Measurements from ENCODE around the gene LPA.

The LPA gene

DNA sequence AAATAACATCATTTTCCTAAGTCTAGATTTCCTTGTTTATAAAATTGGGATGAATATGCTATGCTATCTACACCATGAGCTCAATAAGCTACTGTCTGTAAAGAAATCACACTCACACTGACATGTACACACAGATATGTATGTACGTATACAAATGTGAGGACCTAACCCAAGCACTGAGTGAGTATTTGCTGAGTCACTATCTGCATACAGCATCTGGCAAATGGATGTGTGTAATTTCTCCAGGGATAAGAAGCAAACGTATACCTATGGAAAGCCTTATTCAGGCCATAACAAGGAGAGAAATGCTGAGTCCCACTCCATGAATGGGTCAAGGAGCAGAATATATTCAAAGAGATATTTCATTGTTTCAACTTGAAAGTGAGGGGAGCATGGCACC, 153.9 kb downstream of the LPA start:
- DNase-seq: no peak

DNA sequence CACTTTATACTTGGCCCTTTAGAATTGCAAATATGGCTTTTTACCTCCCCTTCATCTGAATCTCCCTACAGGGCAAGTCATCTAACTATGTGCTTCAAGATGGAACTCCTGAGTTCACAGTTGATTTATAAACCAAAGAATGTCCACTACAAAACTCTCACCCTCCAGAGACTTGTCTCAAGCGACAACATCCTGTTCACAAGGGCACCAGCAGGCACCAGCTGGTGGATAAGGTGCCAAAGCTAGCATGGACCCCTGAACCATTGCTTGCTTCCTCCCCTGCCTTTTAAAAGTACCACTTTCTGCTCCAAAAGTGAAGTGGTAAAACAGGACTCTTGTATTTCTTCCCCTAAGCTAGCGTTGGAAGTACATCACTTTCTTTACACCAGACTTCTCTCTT, 154.5 kb downstream of the LPA start:
- no peak for DNase-seq

DNA sequence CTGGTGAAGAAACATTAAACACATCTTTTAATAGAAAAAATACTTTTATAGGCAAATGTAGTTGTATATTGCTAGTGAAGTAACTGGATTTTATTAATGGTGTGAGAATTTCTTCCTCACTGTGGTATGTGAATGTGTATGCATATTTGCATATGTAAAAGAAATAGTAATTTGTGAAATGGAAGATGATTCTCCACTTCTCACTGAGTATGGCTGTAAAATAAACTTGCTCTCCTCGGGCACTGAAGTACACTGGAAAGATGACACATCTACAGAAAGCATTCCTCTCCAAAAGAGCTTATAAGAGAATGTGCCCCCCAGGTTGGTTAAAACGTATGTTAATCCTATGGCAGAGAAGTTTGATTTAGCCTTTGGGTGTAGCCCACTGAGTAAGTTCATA, 155.5 kb downstream of the LPA start:
- no peak for DNase-seq

DNA sequence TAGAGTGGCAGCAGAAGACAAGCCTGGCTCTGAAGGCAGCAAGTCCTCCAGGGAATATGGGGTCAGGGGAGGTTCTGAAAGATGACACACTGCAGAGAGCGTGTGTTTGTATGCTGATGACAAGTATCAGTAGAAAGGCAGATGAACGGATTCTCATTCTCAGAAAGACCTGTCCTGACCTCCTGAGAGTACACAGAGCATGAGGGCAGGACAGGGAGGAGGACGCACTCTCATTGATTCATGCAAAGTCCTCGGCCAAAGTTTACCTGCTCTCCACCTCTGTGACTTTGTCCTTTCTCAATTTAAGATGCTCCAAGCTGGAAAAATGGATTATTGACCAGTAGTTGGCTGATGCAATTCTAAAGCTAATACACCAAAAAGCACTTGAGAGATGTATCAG, 156.7 kb downstream of the LPA start:
- DNase-seq: no peak

DNA sequence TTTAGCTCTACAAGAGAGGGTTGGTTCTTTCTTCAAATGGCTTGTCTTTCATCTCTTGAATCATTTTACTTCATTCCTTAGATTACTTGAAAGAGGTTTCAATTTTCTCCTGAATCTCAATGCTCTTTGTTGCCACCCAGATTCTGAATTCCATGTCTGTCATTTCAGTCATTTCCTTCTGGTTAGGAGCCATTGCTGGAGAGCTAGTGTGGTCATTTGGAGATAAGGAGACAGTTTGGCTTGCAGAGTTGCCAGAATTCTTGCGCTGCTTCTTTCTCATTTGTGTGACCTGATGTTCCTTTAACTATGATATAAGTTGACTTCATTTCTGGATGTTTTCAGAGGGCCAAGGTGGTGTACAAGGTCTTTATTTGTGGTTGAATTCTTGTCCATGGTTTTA, 158.1 kb downstream of the LPA start:
- DNase-seq: no peak

DNA sequence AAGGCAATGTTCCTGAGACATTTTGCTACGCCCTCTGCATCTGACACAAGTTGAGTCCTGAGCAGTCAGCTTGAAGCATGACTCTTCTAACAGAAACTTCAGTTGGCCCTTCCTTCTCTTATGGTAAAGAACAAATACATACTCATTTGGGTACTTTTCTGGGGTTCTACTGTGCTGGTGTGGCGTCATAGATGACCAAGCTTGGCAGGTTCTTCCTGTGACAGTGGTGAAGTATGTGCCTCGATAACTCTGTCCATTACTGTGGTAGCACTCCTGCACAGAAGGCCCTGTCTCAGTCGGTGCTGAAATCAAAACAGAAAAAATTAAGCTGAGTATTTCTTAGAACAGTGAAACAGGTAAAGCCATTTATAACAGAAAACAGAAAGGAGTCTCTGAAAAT, 163.4 kb downstream of the LPA start:
- no peak for DNase-seq

DNA sequence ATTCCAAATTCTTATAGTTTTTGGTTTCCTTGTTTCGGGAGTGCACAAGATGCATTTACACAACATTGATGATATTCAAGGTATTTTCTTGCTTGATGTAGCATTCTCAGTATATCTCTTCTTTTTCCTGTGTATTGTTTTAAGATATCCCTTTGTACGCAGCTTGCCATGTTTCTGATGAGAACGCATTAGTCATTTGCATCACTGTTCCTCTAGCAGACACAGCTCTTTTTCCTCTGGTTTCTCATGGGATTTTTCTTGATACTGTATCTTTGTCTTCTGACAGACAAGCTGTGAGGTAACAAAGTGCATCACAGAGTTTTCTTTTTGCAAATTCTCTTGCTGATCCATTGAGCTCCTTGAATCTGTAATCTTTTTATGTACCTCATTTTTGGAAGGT, 169.5 kb downstream of the LPA start:
- DNase-seq: no peak

DNA sequence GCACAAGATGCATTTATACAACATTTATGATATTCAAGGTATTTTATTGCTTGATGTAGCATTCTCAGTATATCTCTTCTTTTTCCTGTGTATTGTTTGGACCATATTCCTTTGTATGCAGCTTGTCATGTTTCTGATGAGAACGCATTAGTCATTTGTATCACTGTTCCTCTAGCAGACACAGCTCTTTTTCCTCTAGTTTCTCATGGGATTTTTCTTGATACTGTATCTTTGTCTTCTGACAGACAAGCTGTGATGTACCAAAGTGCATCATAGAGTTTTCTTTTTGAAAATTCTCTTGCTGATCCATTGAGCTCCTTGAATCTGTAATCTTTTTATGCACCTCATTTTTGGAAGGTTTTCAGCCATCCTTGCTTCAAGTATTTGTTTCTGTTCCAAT, 175.0 kb downstream of the LPA start:
- no peak for DNase-seq

DNA sequence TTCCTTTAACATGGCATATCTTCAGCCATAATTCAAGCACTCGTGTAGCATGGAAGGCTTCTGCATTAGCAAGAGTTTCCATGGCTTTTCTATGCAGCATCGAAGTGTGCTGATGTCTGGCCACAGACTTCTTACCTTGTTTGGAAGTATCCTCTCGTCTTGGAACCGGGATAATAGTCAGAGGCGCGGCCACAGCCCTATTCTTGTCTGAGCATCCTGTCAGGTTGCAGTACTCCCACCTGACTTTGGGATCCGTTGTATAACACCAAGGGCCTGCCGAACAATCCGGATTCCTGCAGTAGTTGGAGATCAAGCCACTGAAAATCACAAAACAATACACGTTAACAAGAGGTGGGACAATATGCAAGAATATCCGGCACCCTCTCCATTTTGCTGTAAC, 177.0 kb downstream of the LPA start:
- no peak for DNase-seq

Data from activated CD4-positive, alpha-beta T cell treated with anti-CD3 and anti-CD28 coated beads, Interleukin-2, amount 50 U/mL, for 1 hour (primary cell).